Stimulated activated CD4-positive, alpha-beta T cell treated with anti-CD3 and anti-CD28 coated beads, Interleukin-4, amount 100 ng/mL, for 48 hours (primary cell): ENCODE measurements around the gene INPP4B.

Experiments
- DNase-seq, 2 donors: peaks; one replicate each; pipeline ENCODE4 v3.0.0-alpha.2; 2020; ENCODE audit warnings: low read depth in 2 of 2

INPP4B gene

DNA sequence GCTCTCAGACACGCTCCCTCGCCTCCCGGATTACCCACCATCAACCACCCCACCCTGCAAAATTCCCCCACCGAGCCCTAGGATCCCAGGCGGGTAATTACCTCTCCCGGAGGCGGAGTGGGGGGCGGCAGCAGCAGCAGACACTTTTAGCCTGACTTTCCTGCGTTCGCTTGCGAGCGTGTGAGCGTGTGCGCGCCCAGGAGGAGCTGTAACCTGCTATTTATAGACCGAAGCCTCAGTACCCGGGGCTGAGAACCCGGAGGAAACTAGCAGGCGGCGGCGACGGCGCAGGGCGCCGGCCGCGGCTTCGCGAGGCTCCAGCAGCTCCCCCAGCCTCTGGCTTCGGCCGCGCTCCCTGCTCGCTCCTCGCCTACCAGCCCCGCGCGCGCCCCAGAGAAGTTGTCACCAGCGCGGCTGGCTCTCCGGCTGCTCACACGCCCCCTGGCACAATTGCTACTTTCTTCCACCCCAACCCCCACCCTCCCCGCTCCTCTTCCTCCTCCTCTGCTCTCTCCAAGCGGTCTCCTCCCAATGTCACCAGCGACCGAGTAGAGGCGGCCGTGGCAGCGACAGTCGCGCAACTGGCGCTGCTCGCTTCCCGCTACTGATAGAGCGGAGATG, at the start of gene INPP4B:
TSS of gene INPP4B (minus strand) at position 194 of the 621 bp plus-strand sequence.
- DNase-seq, result peak; percentile 35 to 39

DNA sequence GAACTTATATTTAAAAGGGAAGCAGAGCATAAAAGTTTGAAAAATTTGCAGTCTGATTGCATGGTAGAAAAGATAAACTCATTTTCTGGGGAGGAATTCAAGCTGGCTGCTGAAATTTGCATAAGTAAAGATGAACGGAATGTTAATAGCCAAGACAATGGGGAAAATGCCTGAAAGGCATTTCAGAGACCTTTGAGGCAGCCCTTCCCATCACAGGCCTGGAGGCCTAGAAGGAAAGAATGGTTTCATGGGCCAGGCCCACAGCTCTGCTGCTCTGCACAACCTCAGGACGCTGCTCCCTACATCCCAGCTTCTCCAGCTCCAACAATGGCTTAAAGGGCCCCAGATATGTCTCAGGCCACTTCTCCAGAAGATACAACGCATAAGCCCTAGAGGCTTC, 46.9 kb upstream of the INPP4B start:
- DNase-seq, result no peak

DNA sequence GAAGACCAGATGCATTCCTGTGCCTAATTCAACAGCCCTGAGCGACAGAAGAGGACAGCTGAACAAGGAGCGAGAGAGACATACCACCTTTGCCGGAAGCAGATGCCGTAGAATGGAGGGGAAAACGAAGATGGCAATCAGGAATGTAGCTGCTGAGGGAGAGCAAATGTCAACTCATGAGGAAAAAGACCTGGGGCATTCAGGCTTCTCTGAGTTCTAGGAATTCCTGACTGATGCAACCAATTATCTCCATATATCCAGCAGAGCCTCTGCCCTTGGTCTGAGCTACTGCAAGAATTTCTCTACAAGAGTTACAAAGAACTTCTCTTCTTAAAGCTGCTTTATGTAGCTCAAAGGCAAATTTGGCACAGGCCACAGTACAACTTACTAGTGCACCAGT, 40.5 kb upstream of the INPP4B start:
- no peak for DNase-seq

DNA sequence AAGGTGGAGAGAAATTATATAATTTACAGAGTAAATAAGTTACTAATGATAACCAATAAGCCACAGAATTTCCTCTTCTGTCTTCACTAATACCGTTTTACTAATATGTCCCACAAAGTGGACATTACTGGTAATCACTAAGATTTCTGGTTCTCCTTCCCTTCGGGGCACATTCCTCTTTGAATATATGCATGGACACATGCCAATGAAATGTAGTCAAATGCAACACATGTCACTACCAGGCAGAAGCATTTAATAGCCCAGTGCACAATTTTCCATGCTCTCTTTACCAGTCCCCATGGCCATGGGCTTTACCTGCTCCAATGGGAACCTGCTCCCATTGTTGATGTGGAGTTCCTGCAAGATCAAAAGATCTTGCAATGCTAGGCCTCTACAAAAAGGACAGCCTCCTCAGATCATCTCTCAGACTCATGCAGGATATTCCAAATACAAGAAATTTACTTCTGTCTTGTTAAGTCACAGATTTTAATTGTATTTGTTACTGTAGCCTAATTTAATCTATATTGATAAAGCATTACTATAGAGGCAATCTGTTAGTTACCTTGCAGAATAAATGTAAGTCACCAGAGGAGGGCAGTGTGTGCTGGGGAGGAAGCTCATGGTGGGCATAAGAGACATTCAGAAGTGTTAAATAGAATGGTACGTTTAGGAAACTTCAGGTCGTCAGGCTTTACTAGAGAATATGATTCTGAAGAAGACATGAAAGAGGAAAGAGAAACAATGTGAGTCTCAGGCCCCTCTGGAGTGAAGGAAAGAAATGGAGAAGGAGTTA, 37.1 kb upstream of the INPP4B start:
- DNase-seq, result no peak

DNA sequence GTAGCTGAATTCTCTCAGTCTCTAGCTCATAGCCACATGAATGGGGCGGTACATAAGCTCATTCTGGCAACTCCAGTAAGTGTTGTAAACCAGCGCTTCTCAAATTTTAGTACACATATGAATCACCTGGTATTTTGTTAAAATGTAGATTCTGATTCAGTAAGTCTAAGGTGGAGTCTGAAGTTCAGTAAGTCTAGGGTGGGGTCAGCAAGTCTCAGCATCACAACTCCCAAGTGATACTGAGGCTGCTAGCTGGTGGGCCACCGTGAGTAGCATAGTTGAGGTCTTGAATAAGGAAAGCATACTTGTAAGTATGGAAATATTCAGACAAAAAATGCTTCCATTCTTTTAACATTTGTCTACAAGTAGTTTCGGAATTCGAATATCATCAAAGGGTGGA, 36.1 kb upstream of the INPP4B start:
- DNase-seq, result no peak

DNA sequence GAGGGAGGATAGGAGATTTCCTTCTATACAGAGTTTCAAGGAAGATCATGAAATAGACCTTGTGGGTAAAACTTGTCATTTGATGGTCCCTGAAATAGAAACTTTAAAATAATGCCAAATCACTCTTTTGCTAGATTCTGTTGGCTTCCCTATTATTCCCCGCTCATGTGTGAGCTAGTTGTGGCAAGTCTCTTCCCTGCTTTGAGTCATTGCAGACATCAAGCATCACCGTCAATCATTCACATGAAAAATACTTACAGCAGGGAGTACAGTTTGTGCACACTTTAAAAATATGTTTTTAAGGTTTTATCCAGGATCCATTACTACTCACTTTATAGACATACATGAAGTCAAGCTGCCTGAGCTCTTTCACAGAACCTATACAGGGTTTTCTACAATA, 35.2 kb upstream of the INPP4B start:
- no peak for DNase-seq

DNA sequence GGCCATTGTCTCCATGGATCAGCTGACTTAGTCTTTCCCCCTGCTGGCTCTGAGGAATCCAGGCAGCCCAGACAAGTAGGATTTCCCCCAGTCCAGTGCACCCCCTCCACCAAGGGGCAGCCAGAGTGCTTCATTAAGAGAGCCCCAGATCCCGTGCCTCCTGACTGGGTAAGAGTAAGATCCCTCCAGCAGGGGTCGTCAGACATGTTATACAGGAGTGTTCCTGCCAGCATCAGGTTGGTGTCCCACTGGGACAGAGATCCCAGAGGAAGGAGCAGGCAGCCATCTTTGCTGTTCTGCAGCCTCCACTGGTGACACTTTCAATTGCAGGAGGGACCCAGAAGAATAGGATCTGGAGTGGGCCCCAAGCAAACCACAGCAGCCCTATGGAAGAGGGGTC, 29.0 kb upstream of the INPP4B start:
- no peak for DNase-seq

DNA sequence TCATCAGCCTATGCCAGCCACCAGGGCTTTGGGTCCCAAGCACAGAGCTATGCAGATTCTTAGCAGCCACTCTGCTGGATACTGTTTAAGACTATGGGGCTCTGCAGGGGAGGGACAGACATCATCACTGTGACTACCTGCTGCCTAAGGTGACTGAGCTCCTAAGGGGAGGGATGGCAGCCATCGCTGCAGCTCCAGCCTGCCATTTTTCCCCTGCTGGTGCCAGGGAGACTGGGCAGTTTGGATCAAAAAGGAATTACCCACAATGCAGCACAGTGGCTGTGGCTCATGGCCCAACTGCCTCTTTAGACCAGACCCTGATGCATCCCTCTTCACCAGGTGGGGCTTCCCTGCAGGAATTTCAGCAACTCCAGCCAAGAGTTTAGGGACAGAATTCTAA, 28.6 kb upstream of the INPP4B start:
- DNase-seq, result no peak

DNA sequence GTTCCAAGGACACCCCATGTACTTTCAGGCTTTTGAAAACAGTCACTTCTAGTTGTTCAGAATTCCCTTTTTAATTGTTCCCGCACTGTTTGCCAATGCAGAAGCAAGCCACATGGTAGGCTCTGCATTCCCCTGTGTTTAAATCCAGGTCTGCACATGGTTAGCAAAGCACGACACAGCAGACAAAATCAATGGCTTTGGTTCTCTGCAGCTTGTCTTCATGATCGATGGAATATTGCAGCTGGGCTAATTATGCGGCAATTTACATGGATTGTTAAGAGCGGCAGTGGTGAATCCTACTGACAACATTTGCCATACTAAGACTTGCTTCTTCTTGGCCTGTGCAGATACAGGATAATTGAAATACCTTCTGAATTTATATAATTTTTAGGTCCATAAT, 20.6 kb upstream of the INPP4B start:
- no peak for DNase-seq

DNA sequence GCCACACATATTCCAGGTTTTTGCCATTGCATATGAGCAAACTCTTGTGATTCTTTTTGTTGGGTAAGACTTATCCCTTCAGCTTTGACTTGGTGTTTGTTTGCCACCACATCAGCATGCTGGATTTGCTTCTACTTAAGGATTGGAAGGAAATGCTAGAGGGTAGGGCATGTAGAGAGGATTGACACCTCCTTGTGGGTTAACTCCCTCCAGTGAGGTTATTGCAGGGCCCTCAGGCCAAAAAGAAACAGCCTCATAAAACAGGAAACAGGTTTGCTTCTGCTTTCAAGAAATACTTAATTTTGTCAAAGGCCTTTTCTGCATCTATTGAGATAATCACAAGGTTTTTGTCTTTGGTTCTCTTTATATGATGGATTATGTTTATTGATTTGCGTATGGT, 15.2 kb upstream of the INPP4B start:
- DNase-seq, result no peak

DNA sequence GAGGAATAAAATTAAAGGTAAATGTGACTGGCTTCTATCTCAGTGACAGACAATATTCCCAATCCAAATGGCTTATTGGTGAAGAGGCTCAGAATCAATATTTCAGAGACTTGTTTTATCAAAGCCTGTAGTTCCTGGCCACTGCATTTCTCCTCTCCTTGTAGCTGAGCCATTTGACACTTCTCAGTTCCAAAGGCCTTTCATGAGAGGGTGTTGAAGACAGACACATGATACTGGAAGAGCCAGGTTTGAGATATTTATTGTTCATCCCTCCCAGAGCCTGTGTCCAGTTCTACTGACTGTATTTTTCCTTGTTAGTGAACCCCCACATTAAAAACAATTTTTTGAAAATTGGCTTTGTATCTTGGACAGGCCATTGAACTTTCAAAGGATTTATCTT, 12.9 kb upstream of the INPP4B start:
- no peak for DNase-seq

DNA sequence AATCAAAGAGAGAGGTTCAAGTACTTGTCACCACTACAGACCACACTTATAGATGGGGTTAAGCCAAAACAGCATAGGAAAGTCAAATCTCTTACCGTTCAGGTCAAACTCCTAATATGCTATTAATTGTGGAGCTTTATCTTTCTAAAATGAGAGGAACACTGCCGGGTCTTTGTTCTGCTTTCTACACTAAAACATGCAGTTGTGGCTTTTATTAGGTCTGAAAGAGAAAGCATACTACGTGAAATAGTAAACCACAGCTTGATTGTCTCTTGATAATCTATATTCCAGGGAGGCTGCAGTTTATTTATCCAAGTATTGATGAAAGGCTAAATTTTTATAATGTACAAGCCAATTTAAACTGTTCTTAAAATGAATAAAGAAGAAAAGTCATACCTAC, 12.3 kb upstream of the INPP4B start:
- DNase-seq, result no peak

DNA sequence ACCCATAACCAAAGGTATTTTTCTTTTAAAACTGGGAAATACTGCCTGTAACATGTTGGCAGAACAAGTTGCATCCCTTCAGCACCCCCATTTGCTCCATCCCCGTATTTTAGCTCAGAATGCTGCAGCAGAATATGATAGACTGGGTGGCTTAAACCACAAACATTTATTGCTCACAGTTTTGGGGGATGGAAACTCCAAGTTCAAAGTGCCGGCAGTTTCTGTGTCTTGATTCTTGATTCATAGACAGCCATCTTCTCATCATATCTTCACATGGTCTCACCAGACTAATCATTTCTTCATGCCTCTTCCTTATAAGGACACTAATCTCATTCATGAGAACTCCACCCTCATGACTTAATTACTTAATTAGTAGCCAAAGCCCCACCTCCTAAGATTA, 10.5 kb upstream of the INPP4B start:
- DNase-seq, result no peak

DNA sequence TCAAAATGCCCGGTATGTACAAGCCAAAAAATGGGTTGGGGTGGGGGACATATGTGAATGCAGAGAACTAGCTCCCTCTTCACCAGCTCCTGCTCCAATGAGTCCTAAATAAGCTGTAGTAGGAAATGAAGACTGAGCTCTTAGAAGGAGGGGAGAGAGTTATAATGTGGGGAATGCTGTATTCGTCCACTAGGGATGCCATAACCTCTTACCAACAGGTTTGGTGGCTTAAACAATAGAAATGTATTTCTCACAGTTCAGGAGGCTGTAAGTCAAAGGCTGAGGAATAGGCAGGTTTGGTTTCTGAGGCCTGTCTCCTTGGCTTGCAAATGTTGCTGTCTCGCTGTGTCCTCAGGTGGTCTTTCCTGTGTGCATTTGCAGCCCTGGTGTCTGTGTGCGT, 4.4 kb upstream of the INPP4B start:
- DNase-seq, result no peak

DNA sequence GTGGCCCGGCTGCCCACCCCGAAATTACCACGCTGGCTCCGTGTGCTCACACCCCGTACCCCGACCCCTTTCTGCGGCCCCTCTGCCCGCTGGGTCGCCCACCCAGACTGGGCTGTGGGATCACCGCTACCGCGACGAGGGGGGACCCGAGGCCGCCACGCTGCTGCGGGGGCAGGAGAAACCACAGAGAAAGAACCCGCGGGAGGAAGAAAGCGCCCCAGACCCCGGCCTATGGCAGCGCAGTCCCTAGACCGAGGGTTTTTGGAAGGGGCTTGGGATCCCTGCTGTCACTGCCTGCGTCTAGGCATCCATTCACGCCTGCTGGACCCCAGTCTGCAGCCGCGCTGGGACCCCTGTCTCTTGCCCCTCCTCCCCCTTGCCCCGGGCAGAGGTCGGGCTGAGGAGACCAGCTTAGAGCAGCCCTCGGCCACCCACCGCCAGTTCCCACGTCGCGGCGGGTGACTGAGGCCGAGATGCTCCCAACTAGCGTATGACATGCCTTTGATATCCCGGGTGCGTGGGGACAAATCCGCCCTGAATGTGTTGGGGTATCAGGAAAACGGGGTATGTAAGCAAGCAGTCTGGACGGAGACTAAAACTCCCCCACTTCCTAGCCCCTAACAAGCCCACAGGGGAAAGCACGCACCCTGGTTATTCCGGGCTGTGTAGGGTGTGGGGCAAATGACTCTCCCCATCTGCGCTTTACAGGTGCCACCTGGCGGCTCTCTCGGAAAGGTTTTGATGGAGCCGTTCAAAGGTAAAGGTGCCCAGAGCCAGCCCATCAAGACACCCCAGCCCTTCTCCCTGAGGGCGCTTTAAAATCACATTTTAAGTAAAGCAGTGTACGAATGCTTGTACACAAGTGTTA, 862 bp upstream of the INPP4B start:
- peak; percentile 57 to 61 for DNase-seq

DNA sequence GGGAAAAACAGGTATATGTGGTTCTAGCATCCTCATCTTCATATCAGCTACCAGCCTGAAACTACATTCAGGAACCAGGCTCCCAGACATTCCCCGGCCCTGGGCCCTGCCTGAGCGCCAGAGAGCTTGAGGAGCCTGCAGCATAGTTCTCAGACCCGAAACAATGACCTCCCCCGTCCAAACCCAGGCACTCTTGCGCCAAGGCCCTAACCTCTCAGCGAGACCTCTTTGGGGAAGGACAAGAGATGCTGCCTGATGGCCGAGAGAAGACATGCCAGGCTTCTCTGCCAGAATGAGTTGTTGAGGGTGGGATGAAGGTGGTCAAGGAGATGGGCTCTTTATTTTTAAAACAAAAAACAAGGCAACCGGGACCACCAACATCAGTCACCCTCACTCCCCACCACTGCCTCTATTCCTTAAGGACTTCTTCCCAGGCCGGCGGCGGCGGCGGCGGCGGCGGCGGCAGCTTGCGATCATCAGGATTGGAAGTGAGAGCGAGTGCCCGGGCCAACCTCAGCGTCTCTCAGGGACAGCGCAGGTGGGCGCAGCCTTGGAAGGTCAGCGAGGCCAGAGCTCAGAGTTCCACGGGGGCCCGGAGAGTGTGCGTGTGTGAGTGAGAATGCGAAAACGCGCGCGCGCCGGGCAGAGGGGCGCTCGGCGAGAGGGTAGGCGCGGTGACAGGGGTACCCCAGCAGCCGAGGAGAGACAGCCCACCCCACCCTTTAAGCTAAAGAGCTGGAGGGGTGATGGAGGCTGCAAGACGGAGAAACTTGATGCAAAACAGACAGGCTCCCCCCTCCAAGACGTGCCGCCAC, 601 bp downstream of the INPP4B start:
- peak in 1 of 2 donors; percentile 4 for DNase-seq

DNA sequence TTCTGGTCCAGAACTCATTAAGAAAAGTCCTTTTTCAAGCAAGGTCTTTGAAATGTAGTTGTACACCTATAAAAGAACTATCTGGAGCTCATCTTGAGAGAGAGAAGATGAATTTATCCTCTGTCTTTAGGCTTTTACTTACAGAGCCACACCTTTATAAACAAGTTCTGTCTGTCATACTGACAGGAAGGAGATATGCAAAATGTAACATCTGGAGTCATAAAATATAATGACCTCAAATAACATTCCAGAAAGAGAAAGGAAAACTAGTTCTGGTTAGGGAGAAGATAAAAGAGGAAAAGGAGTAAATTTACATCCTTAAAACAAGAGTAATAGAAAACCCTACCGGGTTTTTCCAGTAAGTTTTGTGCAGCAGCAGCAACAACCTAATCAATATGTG, 1.3 kb downstream of the INPP4B start:
- no peak for DNase-seq

DNA sequence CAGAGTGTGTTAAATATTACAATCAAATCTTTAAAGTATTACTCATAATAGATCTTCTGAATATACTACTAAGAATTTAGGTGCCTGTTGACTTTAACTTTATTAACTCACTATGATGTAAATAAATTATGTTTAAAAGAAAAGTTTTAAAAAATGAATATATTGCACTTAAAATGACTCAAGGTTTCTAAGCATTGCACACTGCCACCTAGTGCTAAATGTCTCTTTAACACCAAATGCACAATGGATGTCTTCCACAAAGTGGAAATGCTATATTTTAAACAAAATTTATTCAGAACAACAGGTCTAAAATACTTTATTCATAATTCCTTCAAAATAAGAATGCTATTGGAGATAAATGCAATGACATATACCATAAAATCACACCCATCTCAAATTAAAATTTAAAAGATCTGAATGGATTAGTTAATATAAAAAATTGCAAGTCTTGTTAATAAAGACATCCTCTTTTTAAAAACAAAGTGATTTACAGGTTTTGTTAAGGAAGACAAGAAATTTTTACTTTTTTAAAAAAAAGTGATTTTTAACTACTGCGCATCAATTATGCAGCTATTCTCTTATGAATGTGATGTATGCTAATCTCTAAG, 5.5 kb downstream of the INPP4B start:
- no peak for DNase-seq

DNA sequence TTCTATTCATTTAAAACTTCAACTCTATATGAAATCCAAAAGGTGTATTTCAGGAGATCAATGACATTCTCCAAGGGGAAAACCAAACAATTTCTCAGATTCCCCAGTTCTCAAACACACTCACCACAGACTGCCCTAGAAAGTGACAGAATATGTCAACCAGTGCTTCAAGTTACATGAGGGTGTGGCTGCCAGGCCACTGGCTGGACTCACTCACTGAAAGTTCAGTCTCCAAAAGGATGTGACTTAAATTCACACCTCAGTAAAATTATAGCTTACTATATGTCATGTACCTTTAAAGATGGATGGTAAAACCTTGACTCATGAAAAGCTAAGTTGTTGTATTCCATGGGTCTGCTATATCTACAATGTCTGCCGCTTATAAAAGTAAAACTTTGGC, 7.3 kb downstream of the INPP4B start:
- DNase-seq, result no peak

DNA sequence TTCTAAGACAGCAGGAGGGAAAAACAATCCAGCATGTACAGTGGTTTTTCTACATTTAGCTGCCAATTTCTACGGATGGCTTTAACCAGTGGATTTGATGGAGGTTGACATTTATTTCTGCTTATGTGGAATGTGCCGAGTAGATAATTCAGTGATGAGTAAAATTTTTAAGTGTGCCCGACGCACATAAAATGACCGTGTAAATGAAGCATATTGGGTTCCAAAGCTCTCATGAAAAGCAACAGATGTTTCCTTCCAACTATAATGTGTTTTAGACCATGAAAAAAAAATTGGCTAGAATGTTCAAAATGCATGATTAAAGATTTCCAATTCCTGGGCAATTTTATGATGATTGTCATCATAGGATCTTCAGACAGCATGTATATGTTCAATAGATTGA, 14.1 kb downstream of the INPP4B start:
- no peak for DNase-seq

DNA sequence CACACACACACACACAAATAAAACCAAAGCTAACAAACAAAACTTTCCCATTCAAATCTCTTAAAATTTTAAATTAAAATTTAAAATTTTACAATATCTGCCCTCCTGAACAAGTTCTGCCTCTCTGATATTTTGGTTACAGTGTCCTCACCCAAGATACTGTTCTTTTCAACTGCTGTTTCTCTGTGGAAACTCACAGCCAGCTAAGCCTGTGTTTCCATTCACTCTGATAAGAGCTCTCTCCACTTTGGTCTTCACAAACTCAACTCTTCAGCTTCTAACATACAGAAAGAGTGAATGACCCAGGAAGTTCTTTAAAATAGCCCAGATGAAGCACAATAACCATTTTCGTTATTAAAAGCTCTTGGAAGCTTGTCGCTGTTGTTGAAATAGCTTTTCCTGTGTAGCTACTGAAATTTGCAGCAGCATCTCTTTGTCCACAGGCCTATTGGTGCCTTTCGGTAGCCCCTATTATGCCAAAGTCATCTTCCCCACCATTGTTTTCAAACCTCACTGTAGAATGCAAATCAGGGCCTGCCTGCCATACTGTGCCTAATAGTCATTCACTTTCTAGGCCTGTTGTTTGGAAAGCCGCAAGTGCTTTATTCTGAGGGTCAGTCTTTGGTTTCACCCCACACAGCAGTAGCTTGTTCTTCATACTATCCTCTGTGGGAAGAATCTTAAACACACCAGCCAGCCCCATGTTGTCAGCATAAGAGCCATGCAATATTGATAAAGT, 19.4 kb downstream of the INPP4B start:
- no peak for DNase-seq
